ENCODE measurements around the gene AKNA.

The AKNA gene

DNA sequence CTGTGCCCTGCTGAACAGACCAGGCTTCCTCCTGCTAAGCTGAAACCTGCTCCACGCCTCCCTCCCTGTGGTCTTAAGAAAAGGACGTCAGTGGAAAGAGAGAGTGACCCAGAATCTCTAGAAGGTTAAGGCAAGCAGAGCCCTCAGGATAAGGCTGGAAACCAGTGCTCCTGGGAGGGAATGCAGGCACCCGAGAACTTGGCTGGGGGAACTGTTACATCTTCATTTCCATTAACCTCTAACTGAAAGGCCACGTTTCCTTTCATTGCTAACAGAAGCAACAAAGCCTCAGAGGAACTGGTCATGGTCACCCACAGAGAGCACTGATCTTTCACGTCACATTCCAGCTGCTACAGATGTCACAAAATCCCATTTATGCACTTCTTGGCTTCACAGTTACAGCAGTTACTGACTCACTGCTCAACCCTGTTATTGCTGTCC, 26.1 kb upstream of the AKNA start:
- DNase-seq: no peak

DNA sequence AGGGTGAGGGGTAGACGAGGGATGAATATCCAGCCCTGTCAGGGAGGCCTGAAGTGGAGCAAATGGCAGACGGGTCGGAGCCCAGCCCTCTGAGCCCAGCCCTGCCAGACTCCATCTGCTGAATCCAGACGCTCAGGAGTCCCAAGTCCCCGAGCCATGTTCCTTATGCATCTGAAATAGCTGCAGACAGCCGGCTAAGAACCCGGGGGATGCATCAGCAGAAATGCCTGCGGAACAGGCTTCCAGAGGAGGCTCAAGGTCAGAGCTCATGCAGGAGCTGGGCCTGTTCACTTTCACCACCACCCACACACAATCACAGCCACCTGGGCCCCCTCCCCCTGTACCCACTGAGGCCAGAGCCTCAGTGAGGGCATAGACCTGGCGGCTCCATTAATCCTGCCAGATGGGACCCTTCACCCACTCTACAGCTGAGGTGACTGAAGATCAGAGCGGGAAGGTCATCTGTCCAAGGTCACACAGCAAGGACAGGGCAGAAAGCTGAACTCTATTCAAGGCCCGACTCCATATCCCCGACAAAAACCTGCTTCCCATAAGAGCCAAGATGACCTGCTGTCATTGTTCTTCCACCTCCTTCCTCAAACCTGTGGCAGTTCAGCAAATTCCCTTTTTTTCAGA, 24.4 kb upstream of the AKNA start:
- DNase-seq: no peak

DNA sequence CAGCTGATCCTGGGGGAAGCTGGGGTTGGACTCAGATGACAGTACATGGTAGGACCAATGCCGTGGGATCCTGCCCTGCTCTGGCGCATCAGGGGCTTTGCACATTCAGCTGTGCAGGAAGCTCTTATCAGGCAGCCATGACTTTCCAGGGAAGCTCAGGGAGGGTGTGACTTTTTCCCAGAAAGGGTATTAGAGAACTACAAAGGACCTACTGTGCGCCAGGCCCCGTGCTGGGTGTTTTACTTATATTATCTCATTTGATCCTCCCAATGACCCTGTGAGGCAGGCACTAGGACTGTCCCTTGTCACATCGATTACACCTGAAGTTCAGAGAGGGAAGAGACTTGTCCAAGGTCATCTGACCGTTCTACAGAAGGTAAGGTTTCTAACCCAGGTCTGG, 23.7 kb upstream of the AKNA start:
- no peak for DNase-seq

DNA sequence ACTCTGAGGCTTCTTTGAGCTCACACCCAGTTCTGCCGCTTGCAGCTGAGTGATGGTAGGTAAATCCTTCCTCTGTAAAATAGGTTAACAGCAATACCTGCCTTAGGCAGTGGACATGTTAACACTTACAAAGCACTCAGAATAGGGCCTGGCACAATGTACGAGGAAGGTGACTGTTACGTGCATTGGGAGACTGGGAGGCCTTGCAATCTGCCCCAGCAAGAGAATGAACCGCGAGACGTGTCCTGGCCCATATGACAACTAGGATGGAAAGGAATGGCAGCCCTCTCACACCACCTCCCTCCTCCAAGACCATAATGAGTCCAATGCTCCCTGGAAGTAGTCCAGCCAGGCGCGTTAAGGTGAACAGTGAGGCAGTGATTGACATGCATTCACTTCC, 23.1 kb upstream of the AKNA start:
- no peak for DNase-seq

DNA sequence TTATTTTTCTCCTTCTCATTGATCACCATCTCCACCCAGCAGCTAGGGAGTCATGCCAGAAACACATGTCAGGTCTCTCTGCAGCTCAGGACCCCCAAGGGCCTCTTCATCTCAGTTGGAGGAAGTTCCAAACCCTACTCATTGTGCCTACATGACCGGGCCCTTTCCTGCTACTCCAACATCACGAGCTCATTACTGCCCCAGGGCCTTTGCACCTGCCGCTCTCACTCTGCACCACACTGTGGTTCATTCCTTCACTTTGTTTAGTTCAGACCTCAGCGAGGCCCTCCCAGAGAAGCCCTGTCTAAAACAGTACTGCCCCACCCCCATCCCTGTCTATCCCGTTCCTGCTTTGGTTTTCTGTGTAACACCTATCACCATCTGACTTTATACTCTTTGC, 22.1 kb upstream of the AKNA start:
- no peak for DNase-seq

DNA sequence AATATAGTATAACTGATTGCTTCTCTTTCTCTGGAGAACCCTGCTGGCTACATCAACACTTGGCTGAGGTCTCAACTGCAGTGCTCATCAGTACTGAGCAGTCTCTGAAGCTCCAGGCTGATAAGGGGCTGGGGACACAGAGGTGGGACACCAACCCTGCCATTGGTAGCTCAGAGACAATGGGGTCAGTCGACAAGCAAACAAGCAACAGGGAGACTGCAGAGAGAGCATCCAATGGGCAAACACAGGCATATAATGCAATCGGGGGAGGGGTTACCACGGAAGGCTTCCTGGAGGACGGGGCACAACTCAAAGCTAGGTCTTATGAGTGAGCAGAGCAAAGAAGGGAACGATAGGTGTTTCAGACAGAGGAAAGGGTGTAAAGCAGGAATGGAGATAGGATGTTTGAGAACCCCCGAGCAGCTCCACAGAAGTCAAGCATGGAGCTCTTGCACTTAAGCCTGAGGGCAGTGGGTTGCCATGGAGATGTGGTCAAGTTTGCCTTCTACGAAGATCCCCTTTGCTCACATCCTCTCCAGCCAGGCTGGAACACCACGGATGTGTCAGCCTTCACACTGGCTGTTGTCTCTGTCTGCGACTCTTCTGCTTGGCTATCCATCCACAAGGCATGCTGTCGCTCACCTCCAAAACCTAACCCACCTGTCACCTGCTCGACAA, 21.5 kb upstream of the AKNA start:
- DNase-seq: no peak

DNA sequence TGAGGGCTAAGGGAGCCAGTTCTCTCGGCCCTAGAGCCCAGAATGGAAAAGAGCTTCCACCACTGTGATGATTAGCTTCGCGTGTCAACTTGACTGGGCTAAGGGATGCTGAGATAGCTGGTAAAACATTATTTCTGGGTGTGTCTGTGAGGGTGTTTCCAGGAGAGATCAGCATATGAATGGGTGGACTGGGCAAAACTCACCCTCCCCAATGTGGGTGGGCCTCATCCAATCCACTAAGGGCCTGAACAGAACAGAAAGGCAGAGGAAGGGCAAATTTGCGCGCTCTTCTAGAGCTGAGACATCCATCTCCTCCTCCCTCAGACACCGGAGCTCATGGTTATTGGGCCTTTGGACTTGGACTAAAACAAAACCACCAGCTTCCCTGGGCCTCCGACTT, 20.9 kb upstream of the AKNA start:
- DNase-seq: no peak

DNA sequence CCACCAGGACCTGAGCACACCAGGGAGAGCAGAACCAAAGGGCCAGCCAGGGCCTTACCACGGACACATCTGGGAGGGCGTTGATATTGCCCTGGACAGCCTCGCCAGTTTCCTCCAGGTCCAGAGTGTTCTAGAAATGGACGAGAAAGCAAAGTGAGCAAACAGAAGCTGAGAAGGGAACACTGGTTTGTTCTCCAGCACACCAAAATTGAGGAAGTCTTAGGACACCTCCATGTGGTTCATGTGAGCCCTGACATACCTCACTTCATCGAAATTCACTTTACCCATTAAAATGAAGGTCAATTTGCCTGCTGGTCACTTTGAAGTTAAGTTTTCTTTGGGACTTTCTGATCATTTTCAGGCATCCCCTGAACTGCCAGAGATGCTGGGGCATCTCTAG, 20.1 kb upstream of the AKNA start:
- DNase-seq: no peak

DNA sequence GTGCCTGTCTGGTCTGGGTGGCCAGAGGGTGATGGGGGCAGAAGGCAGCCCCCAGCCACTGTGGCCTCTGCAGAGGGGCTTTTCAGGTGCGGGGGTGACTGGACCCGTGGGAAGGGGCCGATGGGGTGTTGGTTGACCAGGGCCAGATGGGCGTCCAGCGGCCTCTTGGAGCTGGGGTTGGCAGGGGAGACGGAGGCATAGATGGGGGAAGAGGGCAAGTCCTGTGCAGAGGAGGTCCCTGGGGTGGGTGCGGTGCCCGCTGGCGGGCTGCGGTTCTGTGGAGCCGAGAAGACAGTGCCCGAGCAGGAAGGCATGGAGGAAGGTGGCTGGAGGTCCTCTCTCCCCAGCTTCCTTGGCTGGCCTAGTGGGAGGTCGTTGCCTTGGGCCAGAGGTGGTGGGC, 18.7 kb upstream of the AKNA start:
- DNase-seq: no peak

DNA sequence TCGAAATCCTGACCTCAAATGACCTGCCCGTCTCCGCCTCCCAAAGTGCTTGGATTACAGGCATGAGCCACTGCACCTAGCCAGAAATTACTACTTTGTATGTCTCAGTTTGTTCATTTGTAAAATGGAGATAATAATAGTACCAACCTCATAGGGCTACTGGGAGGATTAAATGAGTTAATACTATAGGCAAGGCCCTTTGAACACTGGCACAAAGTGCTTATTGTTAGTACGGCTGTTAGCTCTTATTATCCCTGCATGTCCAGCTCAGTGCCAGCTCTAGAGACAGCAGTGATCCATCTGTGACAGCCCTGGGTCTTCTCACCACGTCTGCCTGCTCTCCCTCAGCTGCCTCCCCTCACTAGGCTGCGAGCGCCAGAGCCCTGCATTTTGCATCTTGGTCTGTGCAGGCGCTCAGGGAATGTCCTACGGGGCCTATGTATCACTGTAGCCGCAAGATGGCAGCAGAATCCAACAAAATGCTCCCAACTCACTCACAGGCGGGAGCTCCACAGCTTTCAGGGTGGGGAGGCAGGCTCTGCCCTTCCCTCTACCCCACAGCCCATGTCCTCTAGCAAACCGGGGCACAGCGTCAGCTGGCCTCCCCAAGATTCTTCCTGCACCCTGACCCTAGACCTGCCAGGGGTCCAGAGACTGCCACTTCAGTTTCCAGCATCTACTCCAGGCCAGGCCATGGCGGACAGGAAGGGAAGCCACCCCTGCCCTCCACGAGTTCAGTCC, 17.7 kb upstream of the AKNA start:
- peak; percentile 78 for DNase-seq

DNA sequence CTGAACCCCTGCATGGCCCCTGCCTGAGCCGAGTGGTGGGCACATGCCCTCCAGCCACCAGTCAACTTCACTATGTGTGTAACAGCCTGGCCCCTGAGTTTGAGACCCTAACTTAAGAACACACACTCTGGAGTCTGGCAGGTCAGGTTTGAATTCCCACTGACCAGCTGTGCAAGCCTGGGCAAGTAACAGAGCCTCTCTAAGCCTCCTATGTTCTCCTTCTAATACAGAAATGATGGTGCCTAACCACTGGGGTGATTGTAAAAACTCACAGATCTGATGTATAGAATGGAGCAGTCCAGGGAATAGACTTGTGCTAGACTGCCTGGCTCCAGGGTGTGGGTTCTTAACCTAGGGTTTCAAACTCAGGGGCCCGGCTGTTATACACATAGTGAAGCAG, 16.7 kb upstream of the AKNA start:
- no peak for DNase-seq

DNA sequence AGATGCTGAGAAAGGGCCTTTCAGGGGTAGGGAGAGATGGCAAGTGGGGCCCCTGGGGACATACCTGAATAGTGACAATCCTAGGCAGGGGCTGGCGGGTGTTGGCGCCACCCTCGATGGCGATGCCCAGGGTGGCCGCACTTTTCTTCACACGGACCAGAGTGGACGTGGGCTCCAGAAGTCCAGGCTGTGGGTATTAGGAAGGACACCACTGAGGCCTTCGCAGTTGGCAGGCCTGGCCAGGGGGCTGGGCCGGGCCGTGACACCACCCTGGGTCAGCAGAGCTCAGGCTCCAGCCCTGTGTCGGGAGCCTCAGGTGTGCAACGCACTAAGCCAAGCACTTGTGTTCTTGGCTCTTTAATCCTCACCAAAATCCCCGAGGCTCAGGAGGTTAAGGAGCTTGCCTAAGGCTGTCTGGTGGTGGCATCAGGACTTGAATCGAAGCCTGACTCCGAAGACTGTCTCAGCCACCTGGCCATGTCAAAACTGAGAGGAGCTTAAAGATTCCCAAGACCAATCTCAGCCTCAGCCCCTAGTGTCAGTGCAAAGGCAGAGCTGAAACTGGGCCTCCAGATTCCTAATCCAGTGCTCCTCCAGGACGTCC, 15.5 kb upstream of the AKNA start:
- DNase-seq: no peak

DNA sequence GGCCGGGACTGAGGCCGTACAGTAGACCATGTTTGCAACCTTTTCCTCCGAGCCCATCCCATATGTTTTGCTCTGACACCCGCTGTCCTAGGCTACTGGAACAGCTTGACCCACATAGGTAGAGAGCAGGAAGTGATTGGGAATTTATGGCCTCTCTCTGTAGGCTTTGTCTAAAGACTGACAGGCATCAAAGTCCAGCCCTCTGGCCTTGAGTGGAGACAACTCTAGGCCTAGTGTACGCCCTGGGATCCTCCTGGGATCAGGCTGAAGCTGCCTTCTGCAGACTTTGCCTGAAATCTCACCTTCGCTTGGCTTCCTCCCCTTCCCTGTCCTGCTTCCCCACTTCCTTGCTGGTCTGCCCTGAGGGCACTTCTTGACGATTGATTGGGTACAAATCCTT, 13.6 kb upstream of the AKNA start:
- DNase-seq: no peak

DNA sequence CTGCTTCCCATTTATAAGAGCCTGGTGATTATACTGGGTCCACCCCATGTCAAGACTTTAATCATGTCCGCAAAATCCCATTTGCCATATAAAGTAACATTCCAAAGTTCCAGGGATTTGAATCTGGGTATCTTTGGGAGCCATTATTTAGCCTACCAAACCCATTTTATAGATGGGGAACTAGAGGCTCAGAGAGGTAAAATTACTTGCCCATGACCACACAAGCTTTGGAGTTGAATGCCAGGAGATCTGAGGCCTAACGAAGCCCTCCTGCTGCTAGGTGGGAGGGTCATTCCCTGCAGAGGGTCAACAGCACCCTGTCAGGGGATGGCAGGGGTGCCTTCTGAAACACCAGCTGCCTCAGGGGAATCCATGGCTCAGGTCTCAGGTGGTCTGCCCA, 13.0 kb upstream of the AKNA start:
- DNase-seq: no peak

DNA sequence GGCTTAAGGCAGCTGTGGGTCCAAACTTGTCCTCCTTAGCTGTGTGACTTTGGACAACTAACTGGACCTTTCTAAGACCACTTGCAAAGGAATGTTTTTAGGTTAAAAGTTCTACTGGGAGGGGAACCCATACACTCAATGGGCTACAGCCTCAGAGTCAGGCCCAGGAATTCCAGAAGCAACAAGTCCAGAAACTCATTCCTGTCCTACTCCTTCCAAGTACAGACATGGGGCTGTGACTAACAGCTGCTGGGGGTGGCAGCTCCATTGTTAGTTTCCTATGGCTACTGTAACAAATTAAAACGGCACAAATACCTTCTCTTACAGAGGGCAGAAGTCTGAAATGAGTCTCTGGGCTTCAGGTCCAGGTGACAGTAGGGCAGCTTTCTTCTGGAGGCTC, 12.4 kb upstream of the AKNA start:
- no peak for DNase-seq

DNA sequence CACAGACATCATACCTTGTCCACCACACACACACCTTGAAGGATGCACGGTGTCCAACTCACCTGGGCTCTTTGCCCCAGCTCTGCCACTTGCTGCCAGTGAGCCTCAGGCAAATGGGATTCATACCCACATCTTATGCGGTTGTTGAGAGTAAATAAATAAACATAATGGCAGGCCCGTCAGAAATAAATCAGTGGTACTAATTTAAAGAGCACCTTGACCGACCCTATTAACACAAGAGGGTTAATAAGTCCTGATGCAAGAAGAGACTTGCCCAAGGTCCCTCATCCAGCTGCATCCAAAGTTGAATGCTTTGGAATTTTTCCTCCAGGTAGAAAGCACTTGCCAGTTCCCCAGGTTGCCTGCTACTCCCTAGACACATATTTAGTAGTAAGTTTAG, 11.6 kb upstream of the AKNA start:
- no peak for DNase-seq

DNA sequence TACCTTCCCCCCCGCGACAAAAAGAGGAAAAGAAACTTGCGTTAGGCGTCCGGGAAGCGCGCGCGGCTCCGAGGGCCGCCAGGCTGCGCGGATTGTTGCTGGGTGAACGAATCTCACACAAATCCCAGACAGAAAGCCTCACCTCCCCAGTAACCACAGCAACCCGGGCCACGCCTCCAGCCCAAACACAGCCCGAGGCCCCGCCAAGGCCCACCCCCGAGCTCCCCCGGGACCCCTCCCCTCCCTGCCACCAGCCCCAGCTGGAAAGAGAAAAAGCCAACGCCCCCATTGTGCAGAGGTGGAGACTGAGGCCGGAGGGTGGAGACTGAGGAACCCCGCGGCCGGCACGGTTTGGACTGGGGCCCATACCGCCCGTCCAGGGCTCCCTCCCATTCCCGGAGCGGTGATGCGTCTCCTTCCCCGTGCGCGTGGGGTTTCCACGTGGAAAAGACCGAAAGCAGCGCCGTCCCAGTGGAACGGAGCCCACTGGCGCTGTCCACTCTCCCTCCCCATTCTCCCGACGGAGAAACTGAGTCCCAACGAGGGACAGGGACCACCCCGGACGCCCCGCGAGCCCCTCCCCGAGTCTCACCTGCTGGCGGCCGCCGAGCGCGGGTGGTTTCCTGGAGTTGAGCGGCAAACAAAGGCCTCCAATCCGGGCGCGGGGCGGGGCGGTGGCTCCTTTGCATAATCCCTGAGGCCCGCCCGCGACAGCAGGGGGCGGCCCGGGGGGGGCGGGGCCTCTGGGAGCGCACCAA, 10.2 kb upstream of the AKNA start:
- peak; percentile 97 for DNase-seq

DNA sequence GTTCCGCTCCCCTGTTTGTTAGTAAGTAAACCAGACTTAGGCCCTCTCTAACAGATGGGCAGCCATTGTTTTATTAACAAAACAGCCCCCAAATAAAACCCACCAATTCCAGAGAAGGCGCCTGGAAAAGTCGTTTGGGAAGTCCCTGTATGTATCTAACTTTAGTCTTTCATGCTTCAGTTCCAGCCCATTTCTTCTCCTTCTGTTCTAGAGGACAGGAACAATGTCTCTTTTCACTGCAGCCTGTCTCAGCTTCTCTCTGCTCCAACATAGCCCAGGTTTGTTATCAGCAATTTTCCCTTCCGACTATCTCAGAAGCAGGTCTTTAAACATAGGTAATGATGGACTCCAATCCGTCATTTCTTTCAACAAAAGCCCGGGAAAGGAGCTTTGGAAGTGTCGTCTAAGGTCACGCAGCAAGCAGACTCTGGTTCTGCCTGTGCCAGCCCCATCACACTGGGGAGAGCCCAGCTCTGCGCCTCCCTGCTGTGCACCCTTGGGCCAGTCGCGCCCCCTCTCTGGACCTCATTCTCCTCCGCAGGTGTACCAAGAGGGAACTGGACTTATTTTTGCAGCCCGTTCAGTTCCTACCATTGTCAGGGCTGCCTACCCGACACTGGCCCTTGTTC, 9.6 kb upstream of the AKNA start:
- DNase-seq: no peak

DNA sequence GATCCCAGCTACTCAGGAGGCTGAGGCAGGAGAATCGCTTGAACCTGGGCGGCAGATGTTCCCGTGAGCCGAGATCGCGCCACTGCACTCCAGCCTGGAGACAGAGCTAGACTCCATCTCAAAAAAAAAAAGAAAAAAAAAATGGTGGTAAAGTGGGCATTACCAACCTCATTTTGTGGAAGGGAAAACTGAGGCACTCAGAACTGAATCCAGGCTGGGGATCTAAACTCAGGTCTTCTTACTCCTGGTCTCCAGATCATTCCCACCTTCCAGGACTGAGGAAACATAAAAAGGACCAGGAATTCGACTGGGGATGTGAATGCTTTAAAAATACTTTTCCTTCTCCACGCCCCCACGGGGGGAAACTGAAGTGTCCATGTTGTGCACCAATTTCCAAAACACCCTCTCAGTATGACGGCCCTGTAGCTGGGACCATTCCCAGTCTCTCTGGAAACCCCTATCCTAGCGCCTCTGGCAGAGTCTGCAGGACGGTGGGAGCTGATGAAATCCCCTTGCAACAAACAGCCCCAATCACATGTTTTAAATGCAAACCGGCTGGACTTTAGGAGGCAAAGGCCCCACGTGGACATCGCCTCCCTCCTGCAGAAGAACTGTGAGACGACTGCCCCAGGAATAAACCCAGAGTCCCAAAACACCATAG, 8.9 kb upstream of the AKNA start:
- no peak for DNase-seq

DNA sequence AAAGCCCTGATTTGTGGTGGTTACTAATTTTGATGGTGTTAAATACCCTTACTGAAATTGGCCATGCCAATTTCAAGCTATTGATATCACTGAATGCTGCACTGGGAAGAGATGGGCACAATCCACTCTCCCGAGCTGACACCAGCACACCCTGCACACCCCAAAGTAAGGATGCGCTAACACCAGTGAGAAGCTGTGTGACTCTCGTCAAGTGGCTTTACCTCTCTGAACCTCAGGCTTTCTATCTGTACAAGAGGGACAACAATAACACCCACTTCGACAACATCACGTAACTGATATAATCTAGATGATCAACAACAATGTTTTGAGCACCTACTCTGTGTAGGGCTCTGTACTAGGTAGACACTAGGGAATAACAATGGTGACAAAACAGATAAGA, 8.0 kb upstream of the AKNA start:
- no peak for DNase-seq

DNA sequence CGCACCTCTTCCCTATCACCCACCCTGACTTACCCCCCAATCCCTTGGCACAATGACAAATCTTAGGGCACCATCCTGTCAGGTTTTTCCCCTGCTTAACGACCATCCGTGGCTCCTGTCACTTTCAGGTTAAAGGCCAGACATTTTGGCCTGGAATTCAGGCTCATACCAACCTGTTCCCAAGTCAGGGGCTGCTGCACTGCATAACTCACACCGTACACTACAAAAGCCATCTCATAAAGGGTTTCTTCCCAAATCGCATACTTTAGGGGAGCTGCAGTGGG, 7.5 kb upstream of the AKNA start:
- no peak for DNase-seq

DNA sequence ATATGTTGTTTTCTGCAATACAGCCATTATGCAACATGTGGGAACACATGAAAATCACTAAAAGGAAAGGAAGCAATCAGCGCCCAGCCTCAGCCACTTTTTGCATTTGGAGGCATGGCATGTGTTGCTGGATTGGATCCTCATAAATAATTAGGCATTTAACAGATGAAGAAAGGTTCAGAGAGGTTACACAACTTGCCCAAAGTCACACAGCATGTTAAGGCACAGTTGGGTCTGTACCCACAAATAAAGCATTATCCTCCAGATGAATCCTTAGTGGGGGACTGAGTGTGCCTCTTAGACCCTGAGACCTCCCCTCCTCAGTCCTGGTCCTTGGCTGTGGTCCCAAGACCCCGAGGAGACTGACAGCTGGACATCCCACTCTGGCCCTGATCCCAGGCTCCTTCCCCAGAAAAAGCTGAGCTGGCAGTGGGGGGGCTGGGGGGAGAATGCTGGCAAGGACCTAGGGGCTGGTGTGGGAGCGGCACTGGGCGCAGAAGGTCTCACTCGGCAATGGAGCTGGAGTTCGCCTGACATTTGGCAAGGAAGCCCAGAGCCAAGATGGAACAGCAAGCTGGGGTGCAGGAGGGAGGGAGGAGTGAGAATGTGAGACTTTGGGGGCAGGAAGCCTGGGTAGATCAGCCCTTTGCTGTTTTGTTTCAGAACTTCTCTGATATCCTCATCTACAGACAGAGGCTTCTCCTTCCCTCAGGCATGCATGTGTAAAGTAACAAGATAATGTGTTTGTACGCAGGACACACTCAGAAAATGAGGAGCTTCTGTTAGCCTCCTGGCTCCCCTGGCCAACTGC, 6.9 kb upstream of the AKNA start:
- DNase-seq: no peak

Data from activated CD8-positive, alpha-beta memory T cell treated with anti-CD3 and anti-CD28 coated beads, Interleukin-2, amount 50 U/mL, for 4 hours (primary cell).